ENCODE data around the gene ARID5A. TPM values are rescaled to one million over a fixed set of nuclear protein-coding genes. Genes with fewer than 3 reads are reported as not detected.

The ARID5A gene
- total and polyA plus RNA-seq, 2 of the 13 experiments (the other 11 are each of a cell fraction or from before 2014, with no cell fraction given), result 6.0 to 9.5 TPM

- TF ChIP-seq, protein P1, sequence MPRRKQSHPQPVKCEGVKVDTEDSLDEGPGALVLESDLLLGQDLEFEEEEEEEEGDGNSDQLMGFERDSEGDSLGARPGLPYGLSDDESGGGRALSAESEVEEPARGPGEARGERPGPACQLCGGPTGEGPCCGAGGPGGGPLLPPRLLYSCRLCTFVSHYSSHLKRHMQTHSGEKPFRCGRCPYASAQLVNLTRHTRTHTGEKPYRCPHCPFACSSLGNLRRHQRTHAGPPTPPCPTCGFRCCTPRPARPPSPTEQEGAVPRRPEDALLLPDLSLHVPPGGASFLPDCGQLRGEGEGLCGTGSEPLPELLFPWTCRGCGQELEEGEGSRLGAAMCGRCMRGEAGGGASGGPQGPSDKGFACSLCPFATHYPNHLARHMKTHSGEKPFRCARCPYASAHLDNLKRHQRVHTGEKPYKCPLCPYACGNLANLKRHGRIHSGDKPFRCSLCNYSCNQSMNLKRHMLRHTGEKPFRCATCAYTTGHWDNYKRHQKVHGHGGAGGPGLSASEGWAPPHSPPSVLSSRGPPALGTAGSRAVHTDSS (CRISPR knock-in tag; conservative IDR thresholded peaks at IDR 0.05), result 0 out of 2 replicates have a peak, but pooled peaks have one; percentile 18
- no peak for TF ChIP-seq RFX3 (CRISPR knock-in tag; IDR thresholded peaks at IDR 0.05)
- no peak for TF ChIP-seq KLF16 (CRISPR knock-in tag; IDR thresholded peaks at IDR 0.05)
Measured at GRCh38 chr2:96502891-96503636, 33.5 kb upstream of the ARID5A start (continued).

GRCh38 chr2:96503637-96504243 lies 32.8 kb upstream of the ARID5A start:
- Histone ChIP-seq H3K27ac (ENCODE audit: extremely low read length, insufficient read depth, low read length) (no peak overlapping the region), H3K4me3 (replicated peaks in 1 of 3; ENCODE audit: insufficient read depth in 1 of 3, low read depth in 2 of 3, low read length in 3 of 3) (no peak overlapping the region), H3K9me3 (ENCODE audit: low read length) (no peaks in the 10 kb centered on the region), H3K36me3 (replicated peaks in 1 of 2; ENCODE audit: control insufficient read depth in 1 of 2, insufficient read depth in 2 of 2, low read length in 2 of 2) (no peaks in the 10 kb centered on the region), H3K4me1 (ENCODE audit: insufficient read depth, low read length) (peaks cover 71% of the 10 kb centered on the region), H3K4me2 (ENCODE audit: low read depth, low read length) (no peak overlapping the region; the same call in 1 of the 2 replicates), H4K20me1 (ENCODE audit: insufficient read depth, low read length) (no peaks in the 10 kb centered on the region), H2AFZ (ENCODE audit: low read length) (no peak overlapping the region), H3K27me3 (ENCODE audit: control insufficient read depth in 1 of 2, insufficient read depth in 2 of 2, low read length in 2 of 2) (0 out of 5 replicates have a peak, but pooled peaks cover 0 to 1% of the 10 kb centered on the region in 2 experiments), H3K9ac (ENCODE audit: insufficient read depth, low read depth, low read length) (no peak overlapping the region), H3K79me2 (ENCODE audit: insufficient read depth, low read length) (no peaks in the 10 kb centered on the region)
- BruUV-seq (replicated peaks), result no TSS peak
- FAIRE-seq, result no peak
- CTCF ChIA-PET (ENCODE audit: low intra/inter-chr PET ratio, low total read pairs), result no interaction called here
- in situ Hi-C loops (cut with HindIII; ENCODE audit: extremely low pct_ligation_motif_present, low pct_unique_long_range_greater_than_20kb), result loop anchor here (25.0 kb wide), 1 partner anchor 366 kb away; the partner anchor contains the start of genes ASTL and DUSP2
- TF ChIP-seq ZBTB7A (CRISPR knock-in tag; IDR thresholded peaks at IDR 0.05) (0 out of 2 replicates have a peak, but pooled peaks have one; percentile 22), FOXO4 (CRISPR knock-in tag; conservative IDR thresholded peaks at IDR 0.05) (0 out of 2 replicates have a peak, but pooled peaks have one; percentile 95), ZMYM4 (CRISPR knock-in tag; IDR thresholded peaks at IDR 0.05) (no peak), RNF219 (CRISPR knock-in tag; IDR thresholded peaks at IDR 0.05) (no peak)
- WGBS (ENCODE audit: low lambda C conversion rate), result 54% methylated on average over 11 of the region's 12 CpGs
- POLR2A ChIA-PET, result interaction anchor here (0.6 to 1.9 kb wide), 2 partner anchors 96 to 237 kb away, joined by 4 to 5 read pairs; no protein-coding TSS in a partner anchor
- no peak for ATAC-seq
- intact Hi-C loops (cut with micrococcal nuclease; ENCODE audit: unreplicated experiment), result no loop called here
- no peak for DNase-seq (ENCODE audit: low spot score)
